HG03571 (cell line): Measurements from ENCODE around the gene SULT1B1.
"Not testable (repeated sequence)": the region's sequence is repeated elsewhere in the genome, so short reads cannot be mapped to it uniquely, and the experiment has no call there.

Source experiments
- ATAC-seq: cut with Tn5 transposase; IDR thresholded peaks from one replicate; pipeline ENCODE4 v1.9.1; 2021; ENCODE audit not compliant: unreplicated experiment

The SULT1B1 gene

DNA sequence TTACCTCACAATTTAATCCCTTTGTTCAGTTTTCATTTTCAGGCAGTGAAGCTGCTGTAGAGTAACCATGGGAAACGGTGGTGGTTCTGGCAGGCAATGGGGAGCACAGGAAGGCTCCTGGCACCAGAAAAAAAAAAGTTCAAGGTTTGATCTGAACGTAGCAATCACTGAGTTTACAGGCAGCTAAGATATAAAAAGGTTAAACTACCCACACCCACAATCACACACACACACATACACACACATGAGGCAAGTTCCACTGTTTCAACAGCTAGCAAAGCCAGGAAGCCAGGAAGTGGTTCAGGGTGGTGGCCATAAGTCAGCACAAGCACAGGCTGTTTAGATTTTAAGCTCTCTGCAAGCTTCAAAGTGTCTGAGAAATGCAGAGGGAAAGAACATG, at the start of gene SULT1B1:
Gene SULT1B1, minus strand, starts transcription at position 166 of the 400 bp plus-strand sequence. CDS start 5,403 bp downstream, outside the sequence.
- ATAC-seq = no peak

DNA sequence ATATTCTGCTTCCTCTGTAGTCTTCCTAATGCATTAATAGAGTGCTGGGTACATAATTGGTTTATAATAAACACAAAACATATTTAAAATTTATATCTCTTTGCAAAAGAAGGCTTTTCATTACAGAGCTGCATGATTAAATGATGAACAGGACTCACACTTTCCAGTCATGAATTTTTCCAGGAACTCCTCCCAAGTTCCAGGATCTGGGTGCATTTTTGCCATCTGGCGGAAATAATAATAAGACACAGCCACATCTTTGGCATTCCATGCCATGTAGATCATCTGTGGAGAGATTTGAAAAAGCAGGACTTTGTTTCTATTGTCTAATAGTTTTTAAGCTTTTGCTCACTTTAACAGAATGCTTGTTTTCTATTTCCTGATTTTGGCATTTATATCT, 40.2 kb upstream of the SULT1B1 start:
- no peak for ATAC-seq

DNA sequence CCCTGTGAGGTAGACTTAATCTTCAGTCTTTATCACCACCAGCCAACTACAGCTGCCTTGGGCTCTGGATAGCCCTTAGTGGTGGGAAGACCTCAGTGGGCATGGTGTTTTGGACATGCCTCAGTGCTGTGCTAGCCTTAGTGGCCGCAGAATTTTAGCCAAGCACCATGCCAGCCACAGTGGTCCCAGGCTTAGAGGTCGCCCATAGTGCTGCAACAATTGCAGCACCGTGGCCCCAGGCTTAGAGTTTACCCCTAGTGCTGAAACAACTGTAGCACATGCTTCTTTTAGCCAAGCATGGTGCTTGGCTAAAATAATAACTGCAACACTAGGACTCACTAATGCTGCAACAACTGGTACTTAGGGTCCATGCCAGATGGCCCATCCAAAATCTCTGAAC, 38.9 kb upstream of the SULT1B1 start:
- no peak for ATAC-seq

DNA sequence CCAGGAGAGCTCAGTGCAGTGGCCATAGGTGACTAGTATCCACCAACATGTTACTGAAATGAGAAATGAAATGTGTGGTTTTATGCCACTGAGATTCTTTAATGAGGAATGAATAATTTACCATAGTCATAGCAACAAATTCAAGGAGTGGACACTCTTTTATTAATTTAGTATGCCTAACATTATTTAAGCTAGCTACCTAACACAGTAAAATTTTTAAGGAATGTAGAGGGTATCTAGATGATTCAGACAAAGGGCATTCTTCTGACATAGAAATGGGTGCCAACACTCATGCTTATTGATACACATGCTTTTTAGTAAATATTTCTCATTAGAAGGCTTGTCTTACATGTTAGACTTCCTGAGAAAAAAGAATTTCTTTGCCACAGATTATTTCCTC, 33.3 kb upstream of the SULT1B1 start:
- no peak for ATAC-seq

DNA sequence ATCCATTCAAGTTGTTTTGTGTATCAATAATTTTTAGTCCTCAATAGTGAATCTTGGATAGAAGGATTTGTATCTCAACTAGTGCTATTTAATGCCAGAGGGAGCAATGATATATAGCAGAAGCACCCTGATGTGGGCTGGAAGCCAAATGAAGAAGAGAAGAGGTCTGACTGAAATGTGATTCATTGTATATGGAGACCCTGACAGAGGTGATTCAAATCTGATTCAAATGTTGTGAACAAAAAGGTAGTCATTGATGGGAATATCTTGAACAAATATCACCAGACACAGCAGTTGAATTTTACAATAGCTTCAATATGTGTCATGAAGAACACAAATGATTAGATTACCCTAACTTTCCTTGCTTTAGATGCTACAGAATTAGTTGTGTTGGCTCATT, 27.5 kb upstream of the SULT1B1 start:
- ATAC-seq = no peak

DNA sequence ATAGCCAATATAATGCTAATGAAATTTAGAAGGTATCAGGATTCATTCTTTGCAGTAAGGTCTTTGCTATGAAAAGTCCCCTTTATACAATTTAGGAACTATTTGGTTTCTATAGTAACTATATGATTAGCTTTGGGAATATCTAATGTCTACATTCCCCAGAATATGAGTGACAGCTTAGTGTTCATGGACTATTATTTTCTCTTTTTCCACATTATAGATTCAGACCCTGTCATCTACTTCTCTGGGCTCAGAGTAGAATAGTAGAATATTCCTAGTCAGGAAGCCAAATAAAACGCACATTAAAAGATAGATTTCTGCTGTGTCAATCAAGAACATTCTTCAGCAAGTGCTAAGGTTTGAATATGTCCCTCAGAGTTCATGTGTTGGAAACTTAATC, 26.1 kb upstream of the SULT1B1 start:
- no peak for ATAC-seq

DNA sequence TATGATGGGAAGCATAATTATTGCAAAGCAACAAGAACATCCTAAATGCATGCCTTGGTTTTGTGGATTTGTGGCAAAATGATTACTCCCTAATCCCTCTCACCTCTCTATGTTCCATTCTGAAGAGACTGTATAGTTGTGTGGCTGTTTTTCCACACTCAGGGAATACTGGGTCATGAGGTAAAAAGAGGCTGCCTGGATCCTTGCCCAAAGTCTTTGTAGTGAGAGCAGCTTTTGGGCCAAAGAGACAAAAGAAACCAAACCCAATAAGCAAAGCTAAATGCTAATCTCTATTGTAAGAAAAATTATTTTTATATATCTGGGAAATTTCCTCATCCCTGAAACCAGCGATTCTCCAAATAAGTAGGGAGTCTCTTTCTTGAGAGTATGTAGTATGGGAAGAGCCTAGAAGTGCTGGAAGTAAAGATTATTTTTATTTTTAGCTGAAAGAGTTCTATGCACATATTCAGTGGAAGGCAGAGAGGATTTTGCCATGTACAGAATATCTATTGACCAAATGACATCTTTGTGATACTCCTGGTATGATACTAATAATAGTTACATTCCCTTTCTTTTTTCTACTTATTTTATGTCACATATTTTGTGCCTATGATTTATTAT, 24.9 kb upstream of the SULT1B1 start:
- no peak for ATAC-seq

DNA sequence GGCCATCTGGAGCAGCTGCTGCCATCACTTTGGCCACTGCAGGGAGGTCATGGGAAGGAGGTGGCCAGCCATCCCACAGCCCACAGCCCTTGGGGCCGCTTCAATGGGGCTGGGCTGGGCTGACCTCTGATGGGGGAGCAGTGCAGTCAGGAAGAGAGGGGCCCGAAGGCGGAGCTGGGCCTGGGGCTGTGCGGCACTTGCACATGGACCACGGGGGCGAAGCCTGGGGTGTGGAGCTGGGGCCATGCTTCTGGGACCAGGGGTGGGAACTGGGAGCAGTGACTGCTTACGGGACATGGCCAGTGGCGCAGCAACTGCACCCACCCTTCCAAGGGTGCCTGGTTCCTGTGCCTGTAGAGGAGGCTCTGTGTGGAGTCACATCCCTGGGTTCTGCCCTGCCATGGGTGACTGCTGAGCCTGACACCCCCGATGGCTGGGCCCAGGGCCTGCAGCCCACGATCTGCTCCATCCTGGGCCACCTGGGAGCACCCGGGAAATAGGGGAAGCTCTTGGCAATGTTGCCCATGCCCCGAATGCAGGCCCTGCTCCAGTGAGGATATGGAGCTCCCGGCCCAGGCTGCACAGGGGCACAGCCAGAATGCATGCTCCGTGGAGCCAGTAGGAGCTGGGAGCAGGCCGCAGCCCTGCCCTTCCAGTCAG, 22.4 kb upstream of the SULT1B1 start:
- no peak for ATAC-seq

DNA sequence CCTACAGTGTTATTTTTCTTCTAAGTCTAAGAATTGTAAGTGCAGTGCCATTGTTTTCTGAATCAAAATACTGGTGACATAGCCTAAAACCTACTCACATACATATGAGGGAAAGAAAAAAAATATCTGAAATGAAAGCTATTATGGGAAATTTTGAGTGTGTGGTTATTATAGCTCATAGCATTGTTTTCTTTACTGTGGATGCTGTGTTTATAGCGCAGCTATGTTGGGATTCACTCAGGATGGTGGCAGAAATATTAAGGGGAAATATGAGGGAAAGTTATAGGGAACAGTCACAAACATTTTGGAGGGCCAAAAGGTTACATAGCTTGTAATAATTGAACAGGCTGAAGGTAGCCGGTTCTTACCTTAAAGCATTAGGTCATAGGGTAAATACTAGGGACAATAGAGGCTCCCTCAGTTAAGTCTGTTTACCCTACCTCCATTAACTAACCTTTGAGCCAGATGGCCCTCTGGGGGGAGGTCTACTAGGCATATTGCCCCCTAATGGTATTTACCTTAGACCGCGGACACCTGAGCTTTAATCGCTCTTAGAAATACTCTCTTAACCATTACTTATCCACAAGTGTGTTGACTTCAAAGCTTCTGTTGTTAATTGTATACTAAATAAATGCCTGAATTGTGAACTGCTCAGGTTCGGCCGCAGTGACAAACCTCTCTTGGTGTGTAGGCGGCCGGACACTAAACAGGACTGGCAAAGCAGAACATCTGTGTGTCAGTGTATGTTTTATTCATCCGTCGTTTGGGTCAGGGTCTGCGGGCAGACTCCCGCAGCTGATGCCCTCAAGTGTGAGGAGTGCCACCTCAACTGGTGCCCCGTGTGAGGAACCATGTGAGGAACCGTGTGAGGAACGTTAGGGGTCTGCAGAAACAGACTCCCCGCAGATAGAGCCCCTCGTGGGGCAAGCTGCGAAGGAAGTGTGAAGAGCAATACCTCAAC, 21.3 kb upstream of the SULT1B1 start:
- no peak for ATAC-seq

DNA sequence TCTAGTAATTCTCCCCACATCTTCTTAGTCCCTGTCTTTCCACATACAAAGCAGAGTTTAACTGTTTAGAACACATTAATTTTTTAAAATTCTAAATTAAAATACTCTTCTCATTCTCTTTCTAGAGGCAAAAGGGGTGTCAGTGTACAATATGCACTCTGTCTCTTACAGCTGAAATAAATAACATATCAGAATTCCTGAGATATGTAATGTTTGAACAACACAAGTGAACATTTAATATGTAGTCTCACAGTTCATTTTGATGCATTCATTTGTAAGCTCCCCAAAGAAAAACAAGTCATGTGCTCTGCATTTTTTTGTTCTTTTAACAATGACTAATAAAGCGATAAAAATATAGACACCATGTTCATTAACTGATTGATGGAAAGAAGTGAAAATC, 19.7 kb upstream of the SULT1B1 start:
- ATAC-seq = no peak

DNA sequence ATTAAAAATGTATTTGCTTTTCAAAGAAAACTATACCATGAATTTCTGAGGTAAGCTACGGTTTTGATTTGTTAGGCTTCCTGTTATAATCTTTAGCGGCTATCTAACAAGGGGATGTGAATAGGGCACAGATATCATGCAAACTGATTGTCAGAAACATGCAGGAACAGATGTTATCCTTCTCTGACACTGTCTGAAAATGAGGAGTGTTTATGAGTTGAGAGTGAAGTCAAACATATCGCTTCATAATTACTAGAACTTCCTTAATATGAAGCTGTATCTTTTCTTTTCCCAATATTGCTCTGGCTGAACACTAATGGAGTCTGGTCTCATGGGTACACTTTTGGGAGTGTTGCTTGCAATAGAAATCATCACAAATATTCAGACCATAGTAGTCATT, 16.3 kb upstream of the SULT1B1 start:
- no peak for ATAC-seq

DNA sequence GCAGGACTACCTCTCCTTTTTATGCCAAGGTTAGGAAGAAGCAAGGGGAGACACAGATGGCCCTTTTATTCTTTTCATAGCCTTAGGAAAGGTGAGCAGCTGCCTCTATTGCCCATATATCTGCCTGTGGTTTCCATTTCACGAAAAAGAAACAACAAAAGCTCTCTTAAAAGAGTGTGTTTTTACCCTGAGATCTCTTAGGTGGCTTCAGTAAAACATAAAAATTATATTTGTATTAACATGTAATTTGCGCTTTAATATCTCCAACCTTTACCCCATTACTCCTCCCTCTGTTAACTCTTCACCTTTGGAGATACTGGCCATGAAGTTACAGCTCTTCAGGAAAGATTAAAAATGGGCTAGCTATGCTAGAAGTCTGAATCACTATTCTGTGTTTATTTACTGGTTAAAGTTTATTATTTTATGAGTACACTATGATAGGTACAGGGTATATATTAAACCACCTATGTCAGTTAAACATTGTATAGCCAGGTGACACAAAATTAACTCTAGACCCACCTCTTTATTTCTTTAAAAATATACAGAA, 15.0 kb upstream of the SULT1B1 start:
- no peak for ATAC-seq

DNA sequence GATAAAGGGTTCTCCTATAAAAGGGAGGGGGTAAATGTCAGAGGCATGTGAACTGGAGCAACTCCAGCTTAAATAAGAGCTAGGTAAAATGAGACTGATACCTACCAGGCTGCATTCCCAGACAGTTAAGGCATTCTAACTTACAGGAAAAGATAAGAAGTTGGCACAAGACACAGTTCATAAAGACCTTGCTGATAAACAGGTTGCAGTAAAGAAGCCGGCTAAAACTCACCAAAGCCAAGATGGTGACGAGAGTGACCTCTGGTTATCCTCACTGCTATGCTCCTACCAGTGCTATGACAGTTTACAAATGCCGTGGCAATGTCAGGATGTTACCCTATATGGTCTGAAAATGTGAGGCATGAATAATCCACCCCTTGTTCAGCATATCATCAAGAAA, 13.1 kb upstream of the SULT1B1 start:
- no peak for ATAC-seq

DNA sequence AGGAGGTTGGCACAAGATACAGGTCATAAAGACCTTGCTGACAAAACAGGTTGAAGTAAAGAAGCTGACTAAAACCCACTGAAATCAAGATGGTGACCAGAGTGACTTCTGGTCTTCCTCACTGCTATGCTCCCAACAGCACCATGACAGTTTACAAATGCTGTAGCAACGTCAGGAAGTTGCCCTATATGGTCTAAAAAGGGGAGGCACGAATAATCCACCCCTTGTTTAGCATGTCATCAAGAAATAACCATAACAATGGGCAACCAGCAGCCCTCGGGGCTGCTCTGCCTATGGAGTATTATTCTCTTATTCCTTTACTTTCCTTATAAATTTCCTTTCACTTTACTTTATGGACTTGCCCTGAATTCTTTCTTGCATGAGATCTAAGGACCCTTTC, 8.1 kb upstream of the SULT1B1 start:
- ATAC-seq = not testable (repeated sequence)

DNA sequence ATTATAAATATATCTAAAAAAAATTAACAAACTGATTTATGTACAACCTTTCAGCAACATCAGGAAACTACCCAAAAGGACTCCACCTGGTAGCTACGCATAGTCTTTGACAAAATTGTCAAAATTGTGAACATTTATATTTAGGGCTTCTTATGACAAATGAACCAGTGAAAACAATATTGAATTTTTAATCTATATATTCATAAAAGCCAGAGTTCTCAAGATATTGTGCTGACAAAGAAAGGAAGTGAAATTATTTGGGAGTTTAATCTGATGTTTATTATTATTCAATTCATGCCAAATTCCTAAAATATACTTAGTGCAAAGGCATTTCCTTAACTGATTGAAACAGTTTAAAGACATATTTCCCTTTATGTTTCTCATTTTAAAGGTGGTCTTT, 5.3 kb upstream of the SULT1B1 start:
- no peak for ATAC-seq

DNA sequence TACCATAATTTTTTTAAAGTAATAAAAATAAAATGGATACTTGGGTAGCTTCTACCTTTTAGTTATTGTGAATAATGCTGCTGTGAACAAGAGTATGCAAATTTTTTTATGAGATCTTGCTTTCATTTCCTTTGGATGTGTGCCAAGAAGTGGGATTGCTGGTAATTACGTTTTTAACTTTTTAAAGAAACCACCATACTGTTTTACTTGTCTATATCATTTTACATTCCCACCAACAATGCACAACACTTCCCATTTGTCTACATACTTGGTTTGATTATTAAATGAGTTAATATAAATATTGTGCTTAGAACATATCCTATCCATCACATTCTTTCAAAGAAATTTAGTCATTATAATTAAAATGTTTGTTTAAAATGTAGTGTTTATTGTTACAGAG, 3.9 kb upstream of the SULT1B1 start:
- no peak for ATAC-seq

DNA sequence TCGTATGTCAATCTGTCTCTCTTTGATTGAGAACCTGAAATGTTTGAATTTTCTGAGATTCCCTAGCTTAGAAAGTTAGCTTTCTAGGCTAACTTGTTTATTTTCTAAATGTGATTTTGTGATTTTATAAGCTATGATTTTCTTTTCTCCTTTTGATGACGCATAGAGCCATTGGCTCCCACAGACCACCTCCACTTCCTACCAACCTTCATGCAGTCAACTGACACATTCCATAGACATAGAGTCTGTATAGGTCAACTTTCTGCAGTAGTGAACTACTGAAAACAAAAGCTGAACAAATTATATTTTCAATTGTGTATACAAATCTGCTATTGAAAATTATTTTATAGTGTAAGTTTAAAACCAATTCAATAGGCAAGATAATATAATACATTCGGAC, 2.8 kb upstream of the SULT1B1 start:
- ATAC-seq = no peak

DNA sequence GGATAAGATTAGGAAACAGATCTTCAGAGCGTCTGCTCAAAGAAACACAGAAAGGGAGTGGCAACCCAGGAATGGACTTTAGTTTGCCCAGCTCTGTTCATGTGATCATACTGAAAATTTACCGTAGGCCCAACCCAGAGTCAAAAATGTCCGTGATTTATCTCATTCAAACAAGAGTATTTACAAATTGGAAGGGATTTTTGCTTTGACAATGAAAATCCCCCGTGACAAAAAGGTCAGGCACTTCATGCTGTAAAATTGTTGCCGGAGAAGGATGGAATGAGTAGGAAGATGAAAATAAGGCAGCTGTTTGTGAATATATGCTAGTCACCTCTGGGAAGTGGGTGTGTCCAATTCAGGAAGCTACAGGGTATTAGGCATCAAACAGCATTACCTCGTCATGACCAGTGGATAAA, 1.2 kb downstream of the SULT1B1 start:
- no peak for ATAC-seq

DNA sequence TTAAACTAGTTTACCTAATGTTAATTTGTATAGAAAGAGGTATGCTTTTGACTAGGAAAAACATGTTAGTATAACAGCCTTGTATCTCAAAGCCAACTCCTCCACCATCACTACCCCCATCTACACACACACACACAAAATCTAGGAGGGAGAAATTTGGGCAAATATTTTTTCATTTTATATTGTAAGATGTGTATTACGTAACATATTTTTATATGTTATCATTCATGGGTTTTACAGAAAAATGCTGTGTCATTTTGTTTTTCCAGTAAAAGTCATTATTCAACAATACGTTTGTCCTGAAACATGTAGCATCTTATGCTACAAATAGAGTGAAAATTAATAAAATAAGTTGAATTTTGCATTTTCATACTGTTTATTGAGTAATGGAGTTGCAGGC, 3.0 kb downstream of the SULT1B1 start:
- ATAC-seq = no peak

DNA sequence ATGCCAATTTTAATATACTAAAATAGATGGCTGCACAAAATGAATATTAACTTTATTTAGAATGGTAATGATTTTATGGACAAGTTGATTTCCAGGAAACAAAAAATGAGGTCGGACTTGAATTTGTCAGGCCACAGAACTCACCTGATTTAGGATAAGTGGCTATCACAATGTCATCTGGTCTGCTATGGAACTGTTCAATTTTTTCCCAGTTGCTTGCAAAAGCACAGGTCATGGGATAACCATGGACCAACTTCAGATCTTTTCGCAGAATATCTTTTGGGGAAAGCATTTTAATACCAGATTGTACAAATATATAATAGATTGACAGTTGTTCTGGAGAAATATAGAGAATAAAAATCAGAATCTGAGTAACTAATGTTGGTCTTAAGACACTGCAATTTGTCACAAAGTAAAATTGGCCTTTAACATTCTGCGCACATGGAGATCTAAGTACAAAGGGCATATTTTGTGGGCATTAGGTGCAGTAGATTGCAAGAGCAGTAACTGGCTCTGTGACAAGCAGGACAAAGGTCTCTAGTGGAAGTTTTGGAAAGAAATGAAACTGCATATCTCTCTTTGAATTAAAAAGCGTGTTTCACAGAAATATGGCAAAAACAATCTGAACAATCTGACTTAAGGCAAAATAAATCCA, 5.4 kb downstream of the SULT1B1 start:
- ATAC-seq = no peak

DNA sequence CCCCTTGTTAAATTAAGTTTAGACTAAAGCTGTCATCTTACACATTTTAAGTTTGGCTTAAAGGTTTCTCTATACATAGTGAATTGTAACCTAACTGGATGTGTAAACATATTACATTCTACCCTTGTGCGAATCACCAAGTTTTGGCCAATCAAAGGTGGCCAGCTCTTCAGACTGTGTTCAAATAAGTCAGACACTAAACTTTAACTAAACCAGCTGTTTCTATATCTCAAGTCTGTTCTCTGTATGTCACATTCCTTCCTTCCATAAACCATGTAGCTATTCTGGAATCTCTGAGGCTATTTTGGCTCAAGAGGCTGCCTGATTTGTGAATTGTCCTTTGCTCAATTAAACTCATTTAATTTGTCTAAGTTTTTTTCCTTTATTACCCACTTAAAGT, 6.7 kb downstream of the SULT1B1 start:
- ATAC-seq = no peak
